HepG2 (cell line): Measurements from ENCODE around the gene RASGRF1.

Experiments used
- RFXAP ChIP-seq: sonication (generic); formaldehyde crosslinking; IDR thresholded peaks from 2 replicates; pipeline ENCODE4 v1.4.0; 2020; ENCODE audit warnings: missing genetic modification reagents, borderline replicate concordance
- SIN3A ChIP-seq: IDR thresholded peaks from 2 replicates; pipeline ENCODE4 v1.6.1; 2011; ENCODE audit warnings: low read depth, mild to moderate bottlenecking, control low read depth, low read length, borderline replicate concordance
- ZNF264 ChIP-seq: sonication (generic); formaldehyde crosslinking; IDR thresholded peaks from 2 replicates; pipeline ENCODE4 v1.4.0; 2020; ENCODE audit warnings: missing genetic modification reagents

DNA sequence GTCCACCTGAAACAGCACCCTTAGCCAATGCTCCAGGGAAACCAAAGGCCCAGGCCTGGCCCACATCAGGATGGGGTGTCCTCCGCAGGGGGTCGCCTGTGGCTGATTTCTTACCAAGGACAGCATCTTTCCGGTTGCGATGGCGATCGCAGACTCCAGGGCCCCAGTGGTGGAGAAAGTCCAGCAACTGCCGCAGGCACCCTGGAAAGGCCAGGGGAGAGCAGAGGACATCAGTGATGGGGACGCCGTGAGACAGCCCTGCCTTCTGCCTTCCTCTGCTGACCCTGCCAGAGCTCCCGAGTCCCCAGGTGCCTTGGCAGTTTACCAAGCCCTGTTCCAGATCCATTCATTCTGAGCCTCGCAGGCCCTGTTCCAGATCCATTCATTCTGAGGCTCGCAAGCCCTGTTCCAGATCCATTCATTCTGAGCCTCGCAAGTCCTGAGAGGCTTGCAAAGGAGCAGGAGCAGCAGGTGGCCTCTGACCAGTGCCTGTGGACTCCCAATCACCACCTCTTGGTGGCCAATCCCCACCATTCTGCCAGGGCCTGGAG, 158.2 kb downstream of the RASGRF1 start:
- TF ChIP-seq SIN3A: no peak
- TF ChIP-seq RFXAP: no peak
- TF ChIP-seq ZNF264 (CRISPR knock-in tag): no peak
